ENCODE data around the gene GAK.

The GAK gene

GRCh38 chr4:833731-834367, 98.3 kb downstream of the GAK start:
- TF ChIP-seq CTCF (IDR thresholded peaks at IDR 0.05; ENCODE audit: extremely low read depth, missing control alignments), result no peak
- no peak for DNase-seq (ENCODE audit: low spot score)

GRCh38 chr4:833156-833555, 99.0 kb downstream of the GAK start:
- DNase-seq (ENCODE audit: low spot score), result no peak
- no peak for TF ChIP-seq CTCF (IDR thresholded peaks at IDR 0.05; ENCODE audit: extremely low read depth, missing control alignments)

- DNase-seq (ENCODE audit: low spot score), result no peak
- TF ChIP-seq CTCF (IDR thresholded peaks at IDR 0.05; ENCODE audit: extremely low read depth, missing control alignments), result no peak
These were observed 99.6 kb downstream of the GAK start for GRCh38 chr4:832536-832935.

GRCh38 chr4:832108-832507, 100.0 kb downstream of the GAK start:
- no peak for DNase-seq (ENCODE audit: low spot score)
- no peak for TF ChIP-seq CTCF (IDR thresholded peaks at IDR 0.05; ENCODE audit: extremely low read depth, missing control alignments)

GRCh38 chr4:831483-831805, 100.7 kb downstream of the GAK start:
- no peak for TF ChIP-seq CTCF (IDR thresholded peaks at IDR 0.05; ENCODE audit: extremely low read depth, missing control alignments)
- no peak for DNase-seq (ENCODE audit: low spot score)

- no peak for DNase-seq (ENCODE audit: low spot score)
- no peak for TF ChIP-seq CTCF (IDR thresholded peaks at IDR 0.05; ENCODE audit: extremely low read depth, missing control alignments)
These were observed 101.3 kb downstream of the GAK start for GRCh38 chr4:830601-831482.

- DNase-seq (ENCODE audit: low spot score), result no peak
- no peak for TF ChIP-seq CTCF (IDR thresholded peaks at IDR 0.05; ENCODE audit: extremely low read depth, missing control alignments)
These were observed 102.1 kb downstream of the GAK start for GRCh38 chr4:829761-830600.
